ENCODE measurements around the gene C9orf72.

Gene C9orf72

GRCh38 chr9:27539479-27540441 is 33.5 kb downstream of the C9orf72 start:
- no peak for DNase-seq (ENCODE audit: low read depth in 2 of 3, low spot score in 2 of 3)

GRCh38 chr9:27538647-27539046 is 34.6 kb downstream of the C9orf72 start:
- no peak for DNase-seq (ENCODE audit: low read depth in 2 of 3, low spot score in 2 of 3)

- DNase-seq (ENCODE audit: low read depth in 2 of 3, low spot score in 2 of 3) = no peak
These were observed 35.5 kb downstream of the C9orf72 start for GRCh38 chr9:27537756-27538155.

- no peak for DNase-seq (ENCODE audit: low read depth in 2 of 3, low spot score in 2 of 3)
These were observed 36.2 kb downstream of the C9orf72 start for GRCh38 chr9:27537027-27537435.

GRCh38 chr9:27536168-27536567 is 37.1 kb downstream of the C9orf72 start:
- DNase-seq (ENCODE audit: low read depth in 2 of 3, low spot score in 2 of 3) = no peak

GRCh38 chr9:27535701-27536118 is 37.6 kb downstream of the C9orf72 start:
- no peak for DNase-seq (ENCODE audit: low read depth in 2 of 3, low spot score in 2 of 3)

GRCh38 chr9:27534658-27535209 is 38.5 kb downstream of the C9orf72 start:
- no peak for DNase-seq (ENCODE audit: low read depth in 2 of 3, low spot score in 2 of 3)

- no peak for DNase-seq (ENCODE audit: low read depth in 2 of 3, low spot score in 2 of 3)
These were observed 39.1 kb downstream of the C9orf72 start for GRCh38 chr9:27534131-27534530.

GRCh38 chr9:27533311-27533710 is 40.0 kb downstream of the C9orf72 start:
- no peak for DNase-seq (ENCODE audit: low read depth in 2 of 3, low spot score in 2 of 3)

GRCh38 chr9:27532046-27532445 is 41.2 kb downstream of the C9orf72 start:
- no peak for DNase-seq (ENCODE audit: low read depth in 2 of 3, low spot score in 2 of 3)

GRCh38 chr9:27530915-27531755 is 42.1 kb downstream of the C9orf72 start:
- DNase-seq (ENCODE audit: low read depth in 2 of 3, low spot score in 2 of 3) = no peak

GRCh38 chr9:27529316-27530278 is 43.7 kb downstream of the C9orf72 start, which contains the start of gene MOB3B:
Gene MOB3B, minus strand, starts transcription at chr9:27529814. Its CDS starts 74,264 bp downstream, at chr9:27455550.
- DNase-seq (ENCODE audit: low read depth in 2 of 3, low spot score in 2 of 3) = peak; percentile 49 to 74 (median 64)

- DNase-seq (ENCODE audit: low read depth in 2 of 3, low spot score in 2 of 3) = peak; percentile 27 to 31 (median 30)
These were observed 44.4 kb downstream of the C9orf72 start for GRCh38 chr9:27528886-27529315.

- peak in 2 of 3 experiments; percentile 32 to 39 for DNase-seq (ENCODE audit: low read depth in 2 of 3, low spot score in 2 of 3)
These were observed 45.0 kb downstream of the C9orf72 start for GRCh38 chr9:27528076-27528885.

GRCh38 chr9:27527702-27528075 is 45.6 kb downstream of the C9orf72 start:
- no peak for DNase-seq (ENCODE audit: low read depth in 2 of 3, low spot score in 2 of 3)

- DNase-seq (ENCODE audit: low read depth in 2 of 3, low spot score in 2 of 3) = no peak
These were observed 49.0 kb downstream of the C9orf72 start, which contains the start of gene IFNK for GRCh38 chr9:27524236-27524635. Gene IFNK, plus strand, starts transcription at chr9:27524290. Its CDS starts 47 bp downstream, at chr9:27524337.

- DNase-seq (ENCODE audit: low read depth in 2 of 3, low spot score in 2 of 3) = no peak
These were observed 50.1 kb downstream of the C9orf72 start for GRCh38 chr9:27523141-27523540.

GRCh38 chr9:27520986-27521385 is 52.3 kb downstream of the C9orf72 start:
- no peak for DNase-seq (ENCODE audit: low read depth in 2 of 3, low spot score in 2 of 3)
